COR-L47 (cell line): ENCODE results near the gene TNNT2.

ENCODE experiments used
- DNase-seq: peaks from one replicate; lab custom pipeline; 2025; lab: John Stamatoyannopoulos, UW

TNNT2 gene

DNA sequence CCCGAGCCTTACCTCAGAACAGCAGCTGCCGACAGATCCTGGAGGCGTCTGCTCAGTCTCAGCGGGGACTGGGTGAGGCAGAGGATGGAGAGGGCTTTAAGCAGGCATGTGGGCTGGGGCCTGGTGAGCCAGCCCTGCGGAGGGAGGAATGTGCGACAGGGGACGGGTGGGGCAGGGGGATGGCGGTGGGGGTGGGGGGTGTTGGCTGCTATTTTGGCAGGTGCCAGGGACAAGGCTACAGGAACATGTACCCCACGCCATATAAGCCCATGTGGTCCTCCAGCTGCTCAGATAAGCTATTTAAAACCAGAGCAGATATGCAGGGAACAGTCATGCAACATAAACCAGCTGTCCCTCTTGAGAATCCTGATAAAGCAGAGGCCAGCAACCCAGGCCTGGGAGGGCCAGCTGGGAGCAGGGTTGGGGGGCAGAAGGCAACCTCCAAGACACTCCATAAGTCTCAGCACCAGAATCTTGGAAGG, at the start of gene TNNT2:
Gene TNNT2, minus strand, starts transcription at position 70 of the 482 bp plus-strand sequence. CDS start 4,426 bp downstream, outside the sequence.
- DNase-seq, result no peak

DNA sequence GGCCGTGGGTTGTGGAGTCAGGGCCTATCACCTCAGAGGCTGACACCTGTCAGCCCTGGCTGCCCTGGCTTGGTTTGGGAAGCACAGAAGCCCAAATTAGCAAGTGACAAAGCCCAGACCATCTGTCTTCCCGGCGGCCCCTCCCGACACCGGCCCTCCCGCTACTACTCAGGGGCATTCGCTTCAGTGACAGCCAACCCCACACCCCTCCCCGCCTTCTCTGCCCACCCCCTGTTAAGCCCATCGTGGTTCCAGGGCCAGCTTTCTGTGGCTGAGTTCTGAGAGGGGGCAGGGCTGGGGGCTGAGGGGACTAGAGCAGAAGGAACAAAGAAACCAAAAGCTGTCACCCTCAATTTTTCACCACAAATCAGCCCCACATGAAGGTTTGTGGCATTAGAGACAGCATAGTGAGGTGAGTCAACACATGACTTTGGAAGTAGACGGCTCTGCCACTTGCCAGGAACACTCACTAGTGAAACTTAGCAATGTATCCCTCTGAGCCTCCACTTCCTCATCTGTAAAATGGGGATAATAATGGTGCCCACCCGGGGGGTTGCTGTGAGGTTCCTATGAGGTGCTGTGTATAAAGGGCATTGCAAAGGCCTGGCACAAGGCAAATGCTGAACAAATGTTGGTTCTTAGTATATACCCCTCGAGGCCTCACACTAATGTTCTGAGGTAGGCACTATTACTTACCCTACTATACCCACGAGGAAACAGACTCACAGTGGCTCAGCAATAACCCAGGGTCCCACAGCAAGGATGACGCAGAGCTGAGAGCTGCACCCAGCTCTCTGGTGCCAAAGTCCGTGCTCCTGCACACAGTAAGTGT, 49.2 kb upstream of the TNNT2 start:
- no peak for DNase-seq

DNA sequence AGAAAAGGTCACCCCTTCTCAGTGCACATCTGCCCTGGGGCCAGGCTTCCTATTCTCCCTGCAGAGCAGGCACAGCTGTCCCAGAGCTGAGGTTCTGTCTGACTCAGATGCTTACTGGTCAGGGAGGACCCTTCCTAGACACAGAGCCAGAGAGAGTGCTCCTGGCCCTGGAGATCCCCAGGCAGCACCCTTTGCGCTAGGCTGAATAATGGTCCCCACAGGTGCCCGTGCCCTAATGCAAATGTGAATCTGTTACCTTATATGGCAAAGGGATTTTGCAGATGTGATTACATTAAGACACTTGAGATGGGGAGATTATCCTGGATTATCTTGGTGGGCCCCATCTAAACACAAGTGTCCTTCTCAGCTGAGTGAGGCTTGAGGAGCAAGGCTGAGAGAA, 46.7 kb upstream of the TNNT2 start:
- no peak for DNase-seq

DNA sequence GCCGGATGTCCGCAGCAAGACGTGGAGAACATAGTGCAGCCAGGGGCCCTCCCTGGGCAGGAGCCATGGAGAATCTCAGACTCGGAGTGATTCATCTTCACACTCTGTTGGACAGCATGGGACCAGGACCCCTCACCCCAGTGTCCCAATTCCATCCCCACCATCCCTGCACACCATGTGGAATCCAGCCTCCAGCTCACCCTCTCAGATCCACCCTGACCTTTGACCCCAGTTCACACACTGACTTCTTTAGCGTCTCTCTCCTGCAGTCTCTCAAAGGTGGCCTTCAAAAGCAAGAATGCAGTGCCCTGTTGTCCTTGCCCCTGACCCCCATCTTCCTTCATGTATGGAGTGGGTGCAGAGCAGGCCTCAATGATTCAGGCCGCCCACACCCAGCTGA, 46.2 kb upstream of the TNNT2 start:
- no peak for DNase-seq

DNA sequence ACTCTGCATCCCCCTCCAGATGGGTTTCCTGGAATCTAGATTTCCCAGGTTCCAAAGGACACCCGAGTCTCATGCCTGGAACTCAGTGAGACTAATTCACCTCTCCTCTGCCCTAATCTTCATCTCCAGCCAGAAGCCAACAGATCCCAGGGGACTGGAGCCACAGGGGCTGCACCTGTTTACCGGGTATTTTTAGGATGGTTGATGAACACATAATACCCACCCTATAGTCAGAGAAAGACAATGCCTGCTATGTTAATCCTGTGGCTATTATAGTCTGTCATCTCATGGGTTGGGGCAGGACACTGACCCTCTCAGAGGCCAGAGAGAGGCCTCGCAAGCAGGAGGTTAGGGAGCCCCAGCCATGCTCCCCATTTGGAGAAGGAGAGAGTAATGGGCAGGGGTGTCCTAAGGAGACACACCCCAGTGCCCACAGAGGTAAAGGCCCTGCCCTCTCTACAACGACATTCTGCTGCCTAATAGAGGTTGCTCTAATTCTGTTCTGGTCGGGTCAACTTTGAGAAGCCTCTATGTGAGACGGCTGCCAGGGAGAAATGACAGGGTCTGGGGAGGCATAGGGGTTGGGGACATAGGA, 45.1 kb upstream of the TNNT2 start:
- DNase-seq, result no peak

DNA sequence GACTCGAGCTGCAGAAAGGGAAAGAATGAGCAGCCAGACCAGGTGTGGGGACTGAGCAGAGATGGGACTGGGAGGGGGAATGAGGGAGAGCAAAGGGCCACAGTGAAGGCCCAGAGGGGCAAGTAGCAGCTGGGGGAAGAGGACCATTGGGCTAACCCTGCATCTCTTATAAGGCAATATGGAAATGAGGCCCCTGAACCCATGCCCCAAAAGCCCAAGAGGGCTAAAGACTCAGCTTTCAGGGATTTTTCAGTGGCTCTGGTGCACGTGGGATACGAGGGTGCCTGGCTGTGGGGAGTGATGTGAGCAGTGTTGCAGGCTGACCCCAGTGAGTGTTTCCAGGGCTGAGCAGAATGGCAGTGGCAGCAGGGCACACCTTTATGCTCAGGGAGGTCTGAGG, 44.5 kb upstream of the TNNT2 start:
- DNase-seq, result no peak

DNA sequence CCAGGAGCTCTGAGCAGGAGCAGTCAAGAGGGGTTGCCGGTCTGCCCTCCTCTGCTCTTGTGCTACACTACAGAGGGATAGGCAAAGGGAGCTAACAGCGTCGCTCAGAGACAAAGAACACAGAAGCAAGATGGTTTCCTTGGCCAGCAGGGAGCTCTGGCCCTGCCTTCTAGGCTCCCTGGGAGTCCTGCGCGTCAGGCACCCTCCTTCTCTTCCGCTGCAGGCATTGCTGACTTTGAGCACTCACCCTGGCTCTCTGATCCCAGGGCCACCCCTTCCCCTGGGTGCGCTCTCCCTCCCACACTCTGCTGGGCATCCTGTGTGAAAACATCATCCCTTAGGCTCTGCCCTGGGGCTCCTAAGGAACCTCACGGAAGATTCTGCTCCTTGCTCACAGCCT, 43.6 kb upstream of the TNNT2 start:
- no peak for DNase-seq

DNA sequence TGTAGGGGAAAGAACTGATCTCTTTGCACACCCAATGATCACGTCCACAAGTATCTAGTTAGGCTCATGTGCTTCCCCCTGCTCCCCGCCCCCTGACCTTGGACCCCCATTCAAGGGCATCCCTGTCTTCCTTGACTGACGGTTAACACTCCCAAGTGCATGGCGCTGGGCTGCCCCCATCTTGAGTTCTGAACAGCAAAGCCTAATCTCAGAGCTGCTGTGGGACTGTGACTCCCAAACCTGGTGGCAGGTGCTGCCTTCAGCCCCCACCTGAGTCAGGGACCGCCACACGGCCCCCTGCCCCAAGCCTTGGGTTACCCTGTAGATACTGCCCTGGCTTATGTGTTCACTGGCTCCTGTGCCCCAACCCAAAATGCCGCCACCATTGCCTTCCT, 43.1 kb upstream of the TNNT2 start:
- DNase-seq, result no peak

DNA sequence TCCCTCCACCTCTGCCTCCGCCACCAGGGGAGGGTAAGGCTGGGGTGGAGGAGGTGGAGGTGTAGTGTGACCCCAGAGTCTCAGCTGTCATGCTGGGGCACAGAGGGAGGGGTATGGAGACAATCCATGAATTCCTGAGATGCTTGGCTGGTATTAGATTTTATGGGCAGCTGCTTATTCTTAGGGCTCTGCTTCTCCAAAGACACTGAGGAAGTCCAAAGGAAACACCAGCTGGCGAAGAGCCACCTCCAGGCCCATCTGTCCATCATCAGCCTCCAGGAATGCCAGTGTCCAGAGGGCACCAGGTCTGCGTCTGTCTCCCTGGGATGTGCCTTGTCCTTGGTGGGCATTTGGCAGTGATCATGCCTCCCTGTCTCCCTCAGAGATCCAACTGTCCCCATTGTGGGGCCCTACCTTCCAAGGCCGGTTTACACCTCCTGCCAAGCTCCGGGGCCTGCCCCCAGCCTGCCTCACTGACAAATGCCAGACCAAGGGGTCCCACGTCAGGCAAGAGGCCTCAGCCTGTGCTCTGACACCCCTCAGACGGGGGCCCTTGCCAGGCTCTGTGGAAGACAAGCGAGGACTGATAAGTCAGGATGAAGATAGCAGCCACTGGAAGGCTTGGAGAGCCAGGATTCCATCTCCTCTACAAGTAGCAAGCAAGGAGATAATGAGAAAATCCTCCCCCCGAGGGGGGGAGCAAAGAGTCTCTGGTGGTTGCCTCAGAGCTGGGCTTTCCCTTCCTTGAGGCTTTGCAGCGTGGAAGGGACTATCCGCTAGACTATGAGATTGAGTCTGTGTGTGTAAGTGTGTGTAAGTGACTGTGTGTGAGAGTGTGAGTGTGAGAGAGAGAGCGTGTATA, 42.5 kb upstream of the TNNT2 start:
- no peak for DNase-seq

DNA sequence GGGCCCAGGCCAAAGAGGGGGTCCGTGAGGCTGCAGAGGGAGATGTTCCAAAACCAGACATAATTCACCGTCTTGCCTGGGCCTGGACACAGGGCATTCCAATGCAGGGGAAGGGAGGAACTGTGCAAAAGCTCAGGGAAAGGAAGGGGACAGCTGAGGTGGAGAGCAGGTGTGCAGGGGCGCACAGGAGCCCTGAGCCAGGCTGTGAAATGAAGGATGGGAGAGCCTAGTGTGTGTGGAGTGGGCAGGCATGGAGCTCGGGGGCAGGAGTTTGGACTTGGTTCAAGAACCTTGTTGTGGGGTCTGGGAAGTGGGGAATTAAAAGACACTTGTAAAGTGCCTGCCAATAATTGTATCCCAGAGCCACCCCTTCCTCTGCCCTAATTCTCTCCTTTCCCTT, 41.8 kb upstream of the TNNT2 start:
- no peak for DNase-seq

DNA sequence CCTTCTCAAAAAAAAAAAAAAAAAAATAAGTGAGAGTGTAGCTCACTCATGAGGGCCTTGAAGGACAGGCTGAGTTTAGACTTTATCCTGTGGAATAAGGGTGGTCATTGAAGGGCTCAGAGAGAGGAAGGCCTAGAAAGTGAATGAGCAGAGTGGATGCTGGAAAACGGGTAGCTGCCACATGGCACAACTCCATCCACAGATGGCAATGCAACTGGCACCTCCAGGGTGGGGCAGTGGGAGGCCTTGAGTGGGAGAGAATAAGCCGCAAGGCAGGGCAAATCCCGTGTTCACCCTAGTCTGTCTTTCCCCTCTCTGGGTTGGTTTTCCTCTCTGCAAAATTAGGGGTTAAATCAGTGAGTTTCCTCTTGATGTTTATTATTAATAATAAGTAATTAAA, 41.0 kb upstream of the TNNT2 start:
- DNase-seq, result no peak

DNA sequence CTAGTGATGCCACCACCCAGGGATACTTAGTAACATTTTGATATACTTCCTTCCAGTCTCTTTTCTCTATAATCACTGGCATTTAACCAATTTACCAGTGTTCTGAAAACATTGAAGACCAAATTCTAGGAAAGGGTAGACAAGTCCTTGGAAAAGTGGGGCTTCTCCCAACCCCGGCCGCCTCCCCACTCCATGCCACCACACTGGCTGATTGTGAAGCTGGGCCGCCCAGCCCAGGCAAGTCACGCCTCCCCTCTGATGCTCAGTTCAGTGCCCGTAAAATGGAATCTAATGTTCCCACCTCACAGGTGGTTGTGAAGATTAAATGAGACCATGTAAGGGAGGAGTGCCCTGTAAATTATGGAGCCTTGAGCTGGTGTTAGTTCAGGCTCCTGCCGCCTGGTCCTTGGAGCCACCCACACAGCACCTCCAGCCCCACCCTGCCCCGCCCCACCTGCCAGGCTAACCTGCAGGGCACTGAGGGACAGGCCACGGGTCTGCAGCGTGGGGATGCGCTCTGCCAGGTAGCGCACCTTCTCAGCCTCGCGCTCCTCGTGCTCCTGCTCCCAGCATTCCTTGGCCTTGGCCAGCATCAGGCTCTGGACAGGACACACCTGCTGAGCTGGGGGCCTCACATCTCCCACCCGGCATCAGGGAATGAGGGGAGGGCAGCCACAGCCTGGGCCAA, 36.7 kb upstream of the TNNT2 start:
- no peak for DNase-seq

DNA sequence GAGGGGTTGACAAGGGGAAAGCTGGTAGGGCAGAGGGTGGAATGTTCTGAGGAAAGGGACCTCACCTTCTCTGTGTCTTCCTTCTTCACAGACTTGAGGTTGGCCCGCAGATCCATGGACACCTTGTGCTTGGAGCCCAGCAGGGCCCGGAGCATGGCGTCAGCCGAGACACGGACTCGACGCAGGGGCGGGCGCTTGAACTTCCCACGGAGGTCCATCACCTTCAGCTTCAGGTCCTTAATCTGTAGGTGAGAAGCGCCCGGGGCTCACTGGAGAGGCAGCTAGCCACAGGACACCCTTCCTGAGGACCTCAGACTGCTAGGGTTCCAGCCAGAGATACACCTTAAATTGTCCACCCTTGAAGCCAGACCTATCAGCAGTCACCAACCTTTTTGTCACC, 33.8 kb upstream of the TNNT2 start:
- DNase-seq, result no peak

DNA sequence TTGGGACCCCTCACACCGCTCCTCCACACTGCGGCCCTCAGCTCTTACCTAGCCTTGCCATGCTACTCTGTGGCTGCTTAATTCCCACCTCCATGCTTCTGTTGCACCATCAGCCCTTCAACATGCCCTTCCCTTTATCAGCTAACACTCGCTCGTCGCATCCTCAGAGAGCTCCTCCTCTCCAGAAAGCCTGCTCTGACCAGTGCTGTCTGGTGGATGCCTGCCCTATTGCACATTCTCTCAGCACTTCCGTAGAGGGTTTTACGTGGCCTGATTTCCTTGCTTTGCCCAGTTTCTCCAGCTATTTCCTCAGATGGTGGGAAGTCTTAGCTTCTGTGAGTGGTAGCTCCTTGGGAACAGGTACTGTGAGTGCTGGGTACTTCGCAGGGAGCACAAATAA, 32.0 kb upstream of the TNNT2 start:
- no peak for DNase-seq

DNA sequence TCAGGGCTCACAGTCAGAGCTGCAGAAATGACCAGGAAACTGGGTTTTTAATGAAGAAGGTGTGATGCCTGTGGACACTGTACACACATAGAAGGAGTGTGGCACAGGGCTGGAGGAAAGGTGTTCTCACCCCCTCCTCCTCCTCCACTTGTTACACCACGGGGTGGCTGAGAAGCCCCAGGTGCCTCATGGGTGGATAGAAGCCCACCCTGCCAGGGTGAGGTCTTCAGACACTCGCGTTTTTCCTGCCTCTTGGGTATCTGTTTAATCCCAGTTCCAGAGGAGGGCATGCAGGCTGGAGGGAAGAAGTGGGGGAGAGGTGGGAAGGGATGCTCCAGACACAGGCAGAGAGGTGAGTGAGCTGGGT, 31.3 kb upstream of the TNNT2 start:
- no peak for DNase-seq

DNA sequence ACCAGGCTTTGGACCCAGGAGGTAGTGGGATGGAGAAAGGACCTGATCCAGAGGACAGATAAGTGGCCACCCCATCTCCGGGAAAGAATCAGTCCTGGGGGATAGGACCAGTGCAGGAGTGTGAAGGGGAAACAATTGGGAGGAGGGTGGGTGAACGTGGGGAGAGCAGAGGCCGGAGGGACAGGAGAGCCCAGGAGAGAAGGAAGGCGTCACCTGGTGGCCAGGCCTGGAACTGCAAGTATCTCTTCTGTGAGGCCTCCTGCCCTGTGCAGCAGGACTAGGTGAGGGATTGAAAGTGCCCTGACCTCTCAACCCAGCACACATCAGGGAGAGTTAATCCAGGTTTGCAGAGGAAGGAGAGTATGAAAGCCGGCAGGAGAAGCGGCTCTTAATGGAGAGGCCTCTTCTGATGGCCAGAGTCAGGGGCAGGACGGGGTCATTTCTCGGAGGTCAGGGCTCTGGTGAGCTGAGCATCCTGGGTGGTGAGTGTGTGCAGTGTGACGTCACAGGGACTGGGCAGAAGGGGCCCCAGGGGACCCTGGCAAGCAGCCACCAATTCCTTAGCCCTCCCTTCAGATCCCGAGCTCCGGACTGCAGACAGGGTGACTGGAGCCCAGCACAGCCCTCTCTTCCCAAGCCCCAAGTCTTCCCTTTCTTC, 30.8 kb upstream of the TNNT2 start:
- DNase-seq, result peak; percentile 55

DNA sequence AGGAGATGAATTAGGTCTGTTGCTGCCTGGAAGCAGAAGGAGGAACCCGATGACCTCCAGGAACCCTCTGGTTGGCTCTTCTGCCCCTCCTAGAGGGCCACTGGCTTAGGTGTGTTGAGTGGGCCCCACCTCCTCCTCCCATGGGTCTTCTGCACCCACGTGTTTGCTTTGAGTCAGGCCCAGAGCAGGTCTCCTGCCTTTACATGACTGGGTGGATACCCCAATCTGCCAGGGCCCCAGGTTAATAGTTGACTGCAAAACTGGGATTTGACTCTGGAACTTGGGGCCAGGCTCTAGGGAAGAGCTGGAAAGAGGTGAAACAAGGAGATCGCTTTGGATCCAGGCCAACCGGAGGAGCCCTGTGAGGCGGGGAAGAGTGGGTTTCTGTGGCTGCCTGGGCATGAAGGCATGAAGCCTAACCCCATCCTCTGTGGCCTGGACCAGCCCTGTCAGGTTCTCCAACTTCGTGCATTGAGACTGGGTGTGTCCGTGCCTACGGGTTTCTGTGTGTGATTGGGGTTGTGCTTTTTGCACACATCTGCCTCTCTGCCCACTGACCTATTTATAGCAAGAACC, 29.4 kb upstream of the TNNT2 start:
- no peak for DNase-seq

DNA sequence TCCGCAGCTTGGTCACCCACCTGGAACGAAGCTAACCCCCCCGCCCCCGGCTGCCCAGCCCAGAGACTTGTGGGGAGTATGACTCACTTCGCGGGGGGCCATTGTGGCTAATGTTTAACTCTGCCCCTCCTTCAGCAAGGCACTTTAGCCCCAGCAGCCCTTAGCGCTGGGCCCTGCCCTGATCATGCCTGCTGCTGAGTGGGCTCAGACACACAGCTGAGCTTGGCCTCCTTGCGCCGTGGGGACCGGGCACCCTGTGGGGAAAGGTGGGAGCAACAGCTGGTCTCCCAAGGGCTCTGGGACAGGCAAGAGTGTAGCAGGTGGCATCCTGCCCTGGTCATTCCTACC, 28.0 kb upstream of the TNNT2 start:
- no peak for DNase-seq

DNA sequence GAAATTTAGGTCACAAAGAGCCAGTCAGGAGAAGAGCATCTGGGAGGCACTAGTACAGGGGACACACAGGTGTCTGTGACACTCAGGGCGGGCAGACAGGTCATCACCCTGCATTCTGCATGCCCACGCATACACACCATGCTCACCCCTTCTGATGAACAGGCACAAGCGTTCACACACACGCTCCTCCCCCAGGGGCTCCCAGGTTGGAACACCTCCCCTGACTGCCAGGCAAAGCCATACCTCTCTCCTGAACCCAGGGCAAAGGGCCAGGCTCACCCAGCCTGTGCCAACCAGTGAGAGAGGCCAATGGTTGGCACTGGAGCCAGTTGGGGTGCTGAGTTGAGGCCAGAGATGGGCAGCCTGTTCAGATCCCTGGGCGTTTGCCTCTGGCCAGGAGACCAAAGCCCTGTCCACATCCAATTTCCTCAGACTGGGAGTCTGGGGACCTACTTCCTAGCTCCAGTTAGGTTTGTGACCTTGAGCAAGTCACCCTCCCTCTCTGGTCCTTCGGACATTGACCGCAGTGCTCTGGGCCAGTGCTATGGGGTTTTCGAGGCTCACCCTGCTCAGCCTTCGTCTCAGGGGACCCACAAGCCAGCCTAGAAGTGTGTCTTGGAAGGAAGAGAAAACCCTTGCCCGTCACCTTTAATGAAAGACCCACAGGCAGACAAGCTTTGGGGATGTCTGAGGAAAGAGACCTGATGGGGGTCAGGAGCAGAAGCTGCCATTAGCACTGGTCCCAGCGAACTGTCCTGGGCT, 27.4 kb upstream of the TNNT2 start:
- no peak for DNase-seq

DNA sequence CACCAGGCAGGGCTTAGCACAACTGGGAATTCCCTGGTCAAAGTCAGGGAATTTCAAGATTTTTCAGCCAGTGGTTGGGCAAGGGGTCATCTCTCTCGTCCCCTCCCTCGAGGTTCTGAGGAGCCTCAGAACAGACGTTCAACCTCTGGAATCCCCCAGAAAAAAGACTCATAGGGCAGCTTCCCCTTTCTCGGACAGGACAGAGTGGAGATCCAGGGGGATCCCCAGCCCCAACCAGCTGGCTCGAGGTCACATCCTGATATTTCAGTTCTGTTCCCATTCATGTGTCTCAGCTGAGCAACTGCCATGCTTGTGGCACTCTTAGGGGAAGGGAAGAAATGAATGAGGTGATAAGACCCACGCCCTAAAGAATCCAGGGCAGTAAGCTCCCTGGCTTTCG, 26.6 kb upstream of the TNNT2 start:
- DNase-seq, result no peak

DNA sequence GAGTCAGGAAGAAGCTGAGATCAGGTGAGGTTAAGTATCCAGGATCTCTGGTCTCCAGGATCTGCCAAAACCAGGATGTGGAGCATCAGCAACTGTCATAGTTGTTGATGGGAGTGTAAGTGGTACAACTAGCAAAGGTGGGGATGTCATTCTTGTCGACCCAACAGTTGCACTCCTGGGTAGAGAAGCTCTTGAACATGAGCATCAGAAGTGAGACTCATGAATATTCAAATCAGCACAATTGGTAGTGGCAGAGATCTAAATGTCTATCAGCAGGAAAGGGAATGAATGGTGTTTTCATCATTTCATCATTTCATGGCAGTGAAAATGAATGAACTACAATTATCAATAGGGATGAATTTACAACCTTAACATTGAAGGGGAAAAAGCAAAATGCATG, 25.9 kb upstream of the TNNT2 start:
- no peak for DNase-seq
